Spleen (tissue), 11 donors: ENCODE measurements around the gene ENPP6. TPM values are rescaled to one million over a fixed set of nuclear protein-coding genes. Genes with fewer than 3 reads are reported as not detected.

Source experiments
- DNase-seq: peaks from one replicate; pipeline ENCODE4 v3.0.0-alpha.2; 2020
- H3K27ac ChIP-seq, 8 donors: fragments of 200-600 bp; sonication (generic) in 7 of 8; 1 replicate in 4 of 8; 2 replicates in 4 of 8; pipeline versions ENCODE4 v1.5.0 to v1.8.0; 2016 to 2021; ENCODE audit warnings: inconsistent platforms in 4 of 8, mild to moderate bottlenecking in 4 of 8, moderate library complexity in 1 of 8
- H3K27me3 ChIP-seq, 7 donors: fragments of 200-600 bp; sonication (generic) in 6 of 7; replicated peaks in 1 of 7; 1 replicate in 4 of 7; 2 replicates in 3 of 7; pipeline versions ENCODE4 v1.5.0 to v1.8.0; 2016 to 2021; ENCODE audit warnings: inconsistent platforms in 3 of 7, mild to moderate bottlenecking in 1 of 7
- H3K36me3 ChIP-seq, 6 donors: fragments of 200-600 bp; sonication (generic) in 5 of 6; 1 replicate in 4 of 6; 2 replicates in 2 of 6; pipeline versions ENCODE4 v1.5.0 to v1.8.0; 2016 to 2021; ENCODE audit warnings: inconsistent platforms in 2 of 6
- H3K4me1 ChIP-seq, 6 donors: fragments of 200-600 bp; sonication (generic) in 5 of 6; 1 replicate in 3 of 6; 2 replicates in 3 of 6; pipeline versions ENCODE4 v1.5.0 to v1.8.0; 2016 to 2021; ENCODE audit warnings: inconsistent platforms in 3 of 6
- H3K4me3 ChIP-seq, 8 donors: fragments of 200-600 bp; sonication (generic) in 7 of 8; 1 replicate in 4 of 8; 2 replicates in 4 of 8; pipeline versions ENCODE4 v1.5.0 to v1.8.0; 2016 to 2021; ENCODE audit warnings: inconsistent platforms in 4 of 8, mild to moderate bottlenecking in 4 of 8, moderate library complexity in 2 of 8
- H3K9me3 ChIP-seq, 8 donors: fragments of 200-600 bp; sonication (generic) in 7 of 8; 1 replicate in 4 of 8; 2 replicates in 4 of 8; pipeline versions ENCODE4 v1.5.0 to v1.8.0; 2016 to 2021; ENCODE audit warnings: inconsistent platforms in 4 of 8
- POLR2A ChIP-seq, 3 donors: fragments of 450-650 bp; IDR thresholded peaks; one replicate each; pipeline ENCODE4 v1.5.1; 2017; ENCODE audit warnings: antibody characterized with exemption in 3 of 3, mild to moderate bottlenecking in 1 of 3
- POLR2AphosphoS5 ChIP-seq, 3 donors: sonication (generic); formaldehyde crosslinking; IDR thresholded peaks; one replicate each; pipeline ENCODE4 v1.5.1; 2017; ENCODE audit warnings: antibody characterized with exemption in 3 of 3
- WGBS, 5 donors: extraction: QIAGEN DNeasy Blood & Tissue Kit in 3 of 5; methylation state at CpG; one replicate each; pipeline versions ENCODE4 v1.1.5 to v1.1.7; 2013 to 2018; 5-methylcytosine and 5-hydroxymethylcytosine counted together
- intact Hi-C: fragments of 100-400 bp; cut with DNase I; formaldehyde crosslinking; loops from one replicate; pipeline ENCODE4 v1.15.0; 2023; ENCODE audit warnings: low total_unique reads
- polyA plus RNA-seq, 3 donors: library from polyadenylated mRNA; stranded (reverse); fragments of 200-250 nt; gene quantifications; one replicate each; pipeline ENCODE4 v1.2.1, GENCODE V29; 2013
- total RNA-seq, 7 donors: library from RNA; depleted of rRNA in 3 of 7; stranded (reverse); fragments of >200 nt in 3 of 7; fragmentation: NEBNext Ultra II Directional in 4 of 7; extraction: Animal tissue kit (Norgen Biotek cat#: 25700) in 4 of 7; gene quantifications; one replicate each; pipeline versions ENCODE4 v1.1.0 to v1.2.1, GENCODE V29; 2016 to 2021
- TF ChIP-seq, protein P1 (sequence below), 11 experiments: fragments of 200-600 bp in 7 of 11; fragments of 450-650 bp in 4 of 11; sonication (generic) in 4 of 11; IDR thresholded peaks in 8 of 11; conservative IDR thresholded peaks in 3 of 11; 1 replicate in 7 of 11; 2 replicates in 4 of 11; pipeline versions ENCODE4 v1.4.0 to v1.8.0; 2016 to 2021; ENCODE audit warnings: antibody characterized with exemption in 11 of 11, inconsistent platforms in 4 of 11, mild to moderate bottlenecking in 1 of 11
- donor health status: healthy with polysubstance abuse.
- donor health status: DM: no; HTN: no; CAD: no; lungs with moderate emphysema.
- donor health status: DM: no; HTN: no; CAD: no.
- donor health status: Bipolar disorder and iron deficiency.
- donor health status: healthy.
- donor health status: DM: no; HTN: no; CAD: no.
- donor health status: DM: yes; HTN: yes; CAD: no.

ENPP6 gene
- total and polyA plus RNA-seq, 10 donors, result 0.23 to 2.4 (median 1.1) TPM

DNA sequence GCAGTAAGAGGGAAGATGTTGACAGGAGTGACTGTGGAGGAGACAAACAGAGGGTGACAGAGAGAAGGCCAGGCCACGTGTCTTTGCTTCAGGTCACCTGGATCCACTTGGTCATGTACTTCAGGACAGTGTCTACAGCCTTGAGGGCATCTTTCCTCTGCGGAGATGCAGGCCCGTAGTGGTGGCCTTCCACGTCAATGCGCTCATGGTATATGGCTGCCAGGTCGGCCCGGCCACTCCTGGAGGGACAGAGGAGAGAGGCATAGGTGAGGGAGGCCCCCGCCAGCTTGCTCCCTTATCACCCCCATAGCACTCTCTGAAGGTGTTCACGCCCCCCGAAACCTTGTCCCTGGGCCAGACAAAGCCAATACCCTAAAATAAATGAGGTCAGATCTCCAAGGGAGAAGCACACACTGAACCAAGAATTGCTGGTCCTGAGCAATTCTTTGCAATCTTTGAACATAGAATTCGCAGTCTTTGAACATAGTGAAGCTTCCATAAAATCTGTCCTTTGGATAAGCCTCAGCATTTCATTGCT lies 99.9 kb downstream of the ENPP6 start:
- H3K9me3 ChIP-seq, result no peaks in the 10 kb centered on the region
- DNase-seq, result no peak
- WGBS, 5 donors, result 89 to 97% (median 91%) methylated on average over 11 of the region's 11 CpGs
- no peaks in the 10 kb centered on the region for H3K36me3 ChIP-seq
- H3K27me3 ChIP-seq, result peaks cover 0 to 19% (median 0%) of the 10 kb centered on the region in 7 donors
- intact Hi-C loops, result no loop called here
- no peaks in the 10 kb centered on the region for H3K4me1 ChIP-seq
- TF ChIP-seq POLR2AphosphoS5 (IDR thresholded peaks at IDR 0.05) (no peak), POLR2A (IDR thresholded peaks at IDR 0.05) (no peak)
- TF ChIP-seq, protein P1, sequence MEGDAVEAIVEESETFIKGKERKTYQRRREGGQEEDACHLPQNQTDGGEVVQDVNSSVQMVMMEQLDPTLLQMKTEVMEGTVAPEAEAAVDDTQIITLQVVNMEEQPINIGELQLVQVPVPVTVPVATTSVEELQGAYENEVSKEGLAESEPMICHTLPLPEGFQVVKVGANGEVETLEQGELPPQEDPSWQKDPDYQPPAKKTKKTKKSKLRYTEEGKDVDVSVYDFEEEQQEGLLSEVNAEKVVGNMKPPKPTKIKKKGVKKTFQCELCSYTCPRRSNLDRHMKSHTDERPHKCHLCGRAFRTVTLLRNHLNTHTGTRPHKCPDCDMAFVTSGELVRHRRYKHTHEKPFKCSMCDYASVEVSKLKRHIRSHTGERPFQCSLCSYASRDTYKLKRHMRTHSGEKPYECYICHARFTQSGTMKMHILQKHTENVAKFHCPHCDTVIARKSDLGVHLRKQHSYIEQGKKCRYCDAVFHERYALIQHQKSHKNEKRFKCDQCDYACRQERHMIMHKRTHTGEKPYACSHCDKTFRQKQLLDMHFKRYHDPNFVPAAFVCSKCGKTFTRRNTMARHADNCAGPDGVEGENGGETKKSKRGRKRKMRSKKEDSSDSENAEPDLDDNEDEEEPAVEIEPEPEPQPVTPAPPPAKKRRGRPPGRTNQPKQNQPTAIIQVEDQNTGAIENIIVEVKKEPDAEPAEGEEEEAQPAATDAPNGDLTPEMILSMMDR (IDR thresholded peaks at IDR 0.05 in 8 of 11, conservative IDR thresholded peaks at IDR 0.05 in 3 of 11), result no peak
- no peak overlapping the region for H3K4me3 ChIP-seq
- no peak overlapping the region for H3K27ac ChIP-seq

DNA sequence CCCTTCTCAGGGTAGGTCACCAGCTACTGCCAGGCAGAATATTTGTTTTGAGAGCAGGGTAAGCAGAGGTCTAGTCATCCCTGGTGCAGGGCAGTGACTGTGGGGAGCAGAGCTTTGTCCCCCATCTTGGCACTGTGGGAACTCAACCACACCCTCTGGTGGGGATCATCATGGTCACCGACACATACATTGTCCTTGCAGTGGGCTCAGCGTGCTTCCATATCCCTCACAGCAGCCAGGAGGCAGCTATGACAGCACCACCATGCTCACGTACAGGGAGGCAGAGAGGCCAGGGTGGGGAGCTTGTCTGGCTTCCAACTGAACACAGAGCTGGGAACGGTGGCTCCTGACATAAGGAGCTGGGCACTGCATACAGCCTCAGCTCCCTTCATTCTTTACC lies 102.3 kb downstream of the ENPP6 start:
- Histone ChIP-seq H3K36me3 (no peaks in the 10 kb centered on the region), H3K4me1 (no peaks in the 10 kb centered on the region), H3K4me3 (no peak overlapping the region), H3K27me3 (peaks cover 0 to 16% (median 0%) of the 10 kb centered on the region in 7 donors), H3K27ac (no peak overlapping the region), H3K9me3 (peaks cover 0 to 6% (median 0%) of the 10 kb centered on the region in 8 donors)
- intact Hi-C loops, result no loop called here
- 69 to 100% (median 82%) methylated on average over 1 to 4 of the region's 4 CpGs for WGBS, 5 donors
- no peak for DNase-seq
- TF ChIP-seq POLR2AphosphoS5 (IDR thresholded peaks at IDR 0.05) (no peak), POLR2A (IDR thresholded peaks at IDR 0.05) (no peak)
- TF ChIP-seq, protein P1 (IDR thresholded peaks at IDR 0.05 in 8 of 11, conservative IDR thresholded peaks at IDR 0.05 in 3 of 11), result no peak

DNA sequence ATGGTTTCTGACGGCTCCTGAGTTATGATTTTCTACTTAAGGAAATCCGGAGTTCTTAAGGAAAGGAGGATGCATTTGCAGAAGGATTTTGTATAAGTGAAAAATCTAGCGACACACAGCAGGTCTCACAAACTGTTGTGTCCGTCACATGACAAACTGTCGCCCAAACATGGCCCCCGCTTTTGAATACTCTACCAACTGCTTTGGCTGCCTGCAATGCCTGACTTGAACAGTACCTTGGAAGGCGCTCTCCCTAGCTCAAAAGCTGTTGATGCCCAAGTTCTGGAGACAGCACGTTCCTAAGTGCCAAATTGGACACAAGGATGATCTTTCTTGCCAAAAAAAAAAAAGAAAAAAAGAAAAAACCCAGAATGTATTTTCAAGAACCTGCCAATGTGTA lies 103.2 kb downstream of the ENPP6 start:
- TF ChIP-seq POLR2AphosphoS5 (IDR thresholded peaks at IDR 0.05) (no peak), POLR2A (IDR thresholded peaks at IDR 0.05) (no peak)
- TF ChIP-seq, protein P1 (IDR thresholded peaks at IDR 0.05 in 8 of 11, conservative IDR thresholded peaks at IDR 0.05 in 3 of 11), result no peak
- H3K4me3 ChIP-seq, result no peak overlapping the region
- no peak overlapping the region for H3K27ac ChIP-seq
- intact Hi-C loops, result no loop called here
- H3K36me3 ChIP-seq, result no peaks in the 10 kb centered on the region
- H3K9me3 ChIP-seq, result peaks cover 0 to 6% (median 0%) of the 10 kb centered on the region in 8 donors
- H3K4me1 ChIP-seq, result no peaks in the 10 kb centered on the region
- H3K27me3 ChIP-seq, result peaks cover 0 to 11% (median 0%) of the 10 kb centered on the region in 7 donors
- 78 to 88% (median 85%) methylated on average over 8 of the region's 8 CpGs for WGBS, 5 donors
- no peak for DNase-seq

DNA sequence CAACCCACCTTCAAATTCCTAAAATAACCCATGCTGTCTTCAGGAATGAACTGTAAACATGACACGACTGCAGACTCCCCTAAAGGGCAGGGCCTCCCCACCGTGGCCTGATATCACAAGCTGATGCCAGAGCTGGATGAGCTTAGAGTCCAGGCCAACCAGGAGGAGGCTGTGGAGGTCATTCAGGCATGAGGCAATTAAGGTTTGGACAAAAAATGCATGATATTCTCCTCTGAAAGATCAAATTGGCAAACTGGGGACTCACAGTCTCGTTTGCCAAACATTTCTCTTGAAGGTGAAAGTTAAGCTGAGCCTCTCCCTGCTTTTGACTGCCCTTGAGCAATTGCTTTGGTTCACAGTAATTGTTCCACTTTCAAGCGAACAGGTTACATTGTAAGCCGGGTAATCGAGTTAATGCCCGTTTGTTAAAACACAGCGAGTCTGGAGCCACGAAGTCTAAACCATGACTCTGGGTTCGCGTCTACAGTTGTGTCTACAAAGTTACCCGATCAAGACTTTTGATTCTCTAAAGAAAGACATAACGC lies 105.6 kb downstream of the ENPP6 start:
- H3K36me3 ChIP-seq, result no peaks in the 10 kb centered on the region
- intact Hi-C loops, result no loop called here
- no peak for DNase-seq
- TF ChIP-seq, protein P1 (IDR thresholded peaks at IDR 0.05 in 8 of 11, conservative IDR thresholded peaks at IDR 0.05 in 3 of 11), result no peak
- no peak for TF ChIP-seq POLR2A (IDR thresholded peaks at IDR 0.05)
- no peak for TF ChIP-seq POLR2AphosphoS5 (IDR thresholded peaks at IDR 0.05)
- H3K27me3 ChIP-seq, result peaks cover 0 to 11% (median 0%) of the 10 kb centered on the region in 7 donors
- WGBS, 5 donors, result 78 to 95% (median 89%) methylated on average over 13 of the region's 13 CpGs
- no peaks in the 10 kb centered on the region for H3K4me1 ChIP-seq
- no peak overlapping the region for H3K4me3 ChIP-seq
- H3K9me3 ChIP-seq, result peaks cover 0 to 6% (median 0%) of the 10 kb centered on the region in 8 donors
- H3K27ac ChIP-seq, result no peak overlapping the region
